Pancreas (tissue), 10 donors: ENCODE results near the gene DEF6. TPM values are rescaled to one million over a fixed set of nuclear protein-coding genes. Genes with fewer than 3 reads are reported as not detected.

Experiments used
- ATAC-seq, 4 donors: fragments of 200-7000 bp; cut with Tn5 transposase; one replicate each; pipeline versions ENCODE4 v1.8.0 to v1.9.1; 2020; ENCODE audit warnings: mild to moderate bottlenecking in 4 of 4, moderate library complexity in 4 of 4
- DNase-seq, 6 donors: peaks; one replicate each; pipeline ENCODE4 v3.0.0-alpha.2; 2020
- FAIRE-seq: peaks from 2 replicates; lab custom pipeline; 2012; peaks lifted over from hg19 to GRCh38; lab: Jason Lieb, UNC
- H3K27ac ChIP-seq, 4 donors: fragments of 200-600 bp; sonication (generic); 1 replicate in 3 of 4; 2 replicates in 1 of 4; pipeline versions ENCODE4 v1.5.0 to v1.8.0; 2020
- H3K27me3 ChIP-seq, 4 donors: fragments of 200-600 bp; one replicate each; pipeline ENCODE4 v1.8.0; 2021
- H3K36me3 ChIP-seq, 3 donors: fragments of 200-600 bp; sonication (generic) in 1 of 3; one replicate each; pipeline versions ENCODE4 v1.5.0 to v1.8.0; 2020 to 2021
- H3K4me1 ChIP-seq, 3 donors: fragments of 200-600 bp; one replicate each; pipeline ENCODE4 v1.8.0; 2021
- H3K4me3 ChIP-seq, 4 donors: fragments of 200-600 bp; sonication (generic) in 2 of 4; one replicate each; pipeline versions ENCODE4 v1.5.0 to v1.8.0; 2020 to 2021
- H3K9me3 ChIP-seq, 4 donors: fragments of 200-600 bp; one replicate each; pipeline ENCODE4 v1.8.0; 2021
- WGBS, 2 donors: extraction: QIAGEN DNeasy Blood & Tissue Kit; methylation state at CpG; one replicate each; pipeline ENCODE4 v1.1.7; 2013; 5-methylcytosine and 5-hydroxymethylcytosine counted together
- intact Hi-C, 3 donors: fragments of 100-400 bp; cut with DNase I; formaldehyde crosslinking; loops; one replicate each; pipeline versions ENCODE4 v1.11.1 to v1.14.2; 2022
- polyA plus RNA-seq, 2 donors: library from polyadenylated mRNA; stranded (reverse); fragments of 200-250 nt; gene quantifications; one replicate each; pipeline ENCODE4 v1.2.3, GENCODE V29; 2013
- total RNA-seq, 6 donors: library from RNA; stranded (reverse); fragmentation: NEBNext Ultra II Directional in 4 of 6; extraction: Animal tissue kit (Norgen Biotek cat#: 25700) in 4 of 6; gene quantifications; one replicate each; pipeline versions ENCODE4 v1.2.1 to v1.2.4, GENCODE V29; 2021 to 2023
- TF ChIP-seq, protein P1 (sequence below), 4 donors: fragments of 200-600 bp; sonication (generic) in 3 of 4; IDR thresholded peaks; one replicate each; pipeline versions ENCODE4 v1.5.0 to v1.8.0; 2021; ENCODE audit warnings: antibody characterized with exemption in 4 of 4
- donor health status: healthy with polysubstance abuse.
- donor health status: DM: no; HTN: no; CAD: no; lungs with moderate emphysema.
- donor health status: DM: no; HTN: no; CAD: no.
- donor health status: control.
- donor health status: control.
- donor health status: Bipolar disorder and iron deficiency.
- donor health status: DM: yes; HTN: yes; CAD: no.
- donor health status: DM: no; HTN: no; CAD: no.
- donor health status: DM: no; HTN: no; CAD: no.
- donor health status: DM: yes; HTN: yes; CAD: no.

Gene DEF6
- total and polyA plus RNA-seq, 8 donors = 9.4 to 40.6 (median 13.6) TPM

DNA sequence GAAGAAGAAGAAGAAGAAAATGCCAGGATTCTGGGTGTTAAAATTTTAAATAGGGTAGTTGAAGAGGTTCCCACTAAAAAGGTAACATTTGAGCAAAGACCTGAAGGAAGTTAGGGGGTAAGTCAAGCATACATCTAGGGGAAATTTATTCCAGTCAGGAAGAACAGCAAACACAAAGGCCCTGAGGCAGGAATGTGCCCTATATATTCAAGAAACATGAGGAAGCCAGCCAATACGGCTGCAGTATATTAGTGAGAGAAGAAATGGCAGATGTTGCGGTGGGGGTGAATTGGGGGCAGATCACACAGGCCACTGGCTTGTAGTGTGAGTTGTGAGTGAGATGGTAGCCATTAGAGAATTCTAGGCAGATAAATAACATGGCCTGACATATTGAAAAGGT lies 32.1 kb upstream of the DEF6 start:
- intact Hi-C loops = no loop called here
- no peaks in the 10 kb centered on the region for H3K36me3 ChIP-seq
- no peaks in the 10 kb centered on the region for H3K9me3 ChIP-seq
- no peak for DNase-seq
- peaks cover 0 to 4% (median 0%) of the 10 kb centered on the region in 3 donors for H3K4me1 ChIP-seq
- no peak overlapping the region for H3K27ac ChIP-seq
- WGBS, 2 donors = 93% methylated on average over 2 of the region's 2 CpGs
- H3K27me3 ChIP-seq = no peaks in the 10 kb centered on the region
- no peak overlapping the region for H3K4me3 ChIP-seq
- TF ChIP-seq, protein P1, sequence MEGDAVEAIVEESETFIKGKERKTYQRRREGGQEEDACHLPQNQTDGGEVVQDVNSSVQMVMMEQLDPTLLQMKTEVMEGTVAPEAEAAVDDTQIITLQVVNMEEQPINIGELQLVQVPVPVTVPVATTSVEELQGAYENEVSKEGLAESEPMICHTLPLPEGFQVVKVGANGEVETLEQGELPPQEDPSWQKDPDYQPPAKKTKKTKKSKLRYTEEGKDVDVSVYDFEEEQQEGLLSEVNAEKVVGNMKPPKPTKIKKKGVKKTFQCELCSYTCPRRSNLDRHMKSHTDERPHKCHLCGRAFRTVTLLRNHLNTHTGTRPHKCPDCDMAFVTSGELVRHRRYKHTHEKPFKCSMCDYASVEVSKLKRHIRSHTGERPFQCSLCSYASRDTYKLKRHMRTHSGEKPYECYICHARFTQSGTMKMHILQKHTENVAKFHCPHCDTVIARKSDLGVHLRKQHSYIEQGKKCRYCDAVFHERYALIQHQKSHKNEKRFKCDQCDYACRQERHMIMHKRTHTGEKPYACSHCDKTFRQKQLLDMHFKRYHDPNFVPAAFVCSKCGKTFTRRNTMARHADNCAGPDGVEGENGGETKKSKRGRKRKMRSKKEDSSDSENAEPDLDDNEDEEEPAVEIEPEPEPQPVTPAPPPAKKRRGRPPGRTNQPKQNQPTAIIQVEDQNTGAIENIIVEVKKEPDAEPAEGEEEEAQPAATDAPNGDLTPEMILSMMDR (IDR thresholded peaks at IDR 0.05) = no peak
- ATAC-seq = no peak
- FAIRE-seq = no peak

DNA sequence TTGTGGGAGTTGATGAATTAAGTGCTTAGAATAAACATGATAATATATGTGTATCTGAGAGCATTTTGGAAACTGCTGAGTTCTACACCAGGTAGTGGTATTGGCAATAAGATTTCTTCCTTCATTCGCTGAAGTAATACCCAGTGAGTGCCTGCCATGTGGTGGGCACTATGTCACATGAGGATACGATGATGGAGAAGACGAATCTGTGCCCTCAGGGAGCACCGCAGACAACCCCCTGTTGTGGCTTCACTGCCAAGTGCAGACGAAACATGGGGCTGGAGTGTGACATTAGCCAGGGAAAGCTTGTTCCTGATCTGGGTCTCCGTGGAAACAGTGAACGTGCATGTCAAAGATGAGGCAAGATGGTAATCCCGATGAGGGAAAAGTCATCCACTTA lies 30.2 kb upstream of the DEF6 start:
- FAIRE-seq (no peak), DNase-seq (no peak), ATAC-seq (no peak)
- H3K4me3 ChIP-seq = no peak overlapping the region
- 84 to 91% methylated on average over 8 of the region's 8 CpGs for WGBS, 2 donors
- no peaks in the 10 kb centered on the region for H3K9me3 ChIP-seq
- no peaks in the 10 kb centered on the region for H3K4me1 ChIP-seq
- H3K36me3 ChIP-seq = no peaks in the 10 kb centered on the region
- H3K27me3 ChIP-seq = no peaks in the 10 kb centered on the region
- TF ChIP-seq, protein P1 (IDR thresholded peaks at IDR 0.05) = no peak
- H3K27ac ChIP-seq = no peak overlapping the region
- intact Hi-C loops = no loop called here

DNA sequence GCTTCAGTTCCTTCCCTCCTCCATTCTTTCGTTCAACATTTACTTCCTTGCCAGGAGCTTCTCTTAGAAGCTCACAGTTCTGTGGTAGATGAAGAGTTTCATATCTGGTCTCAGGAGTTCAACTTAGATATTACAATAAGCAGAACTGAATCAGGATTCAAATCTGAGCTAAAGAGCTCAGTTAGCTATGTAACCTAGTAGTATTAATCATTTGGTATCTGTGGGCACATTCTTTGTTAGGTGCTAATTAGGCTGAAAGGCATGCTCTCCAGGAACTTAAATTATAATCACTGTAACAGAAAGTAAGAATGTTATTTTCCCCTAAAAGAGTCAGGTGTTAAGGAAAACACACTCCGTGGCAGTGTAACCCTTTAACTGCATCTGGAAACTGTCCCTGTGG lies 29.7 kb upstream of the DEF6 start:
- no peaks in the 10 kb centered on the region for H3K27me3 ChIP-seq
- DNase-seq (no peak), ATAC-seq (peak in 1 of 4 donors; percentile 29), FAIRE-seq (no peak)
- intact Hi-C loops = no loop called here
- H3K9me3 ChIP-seq = no peaks in the 10 kb centered on the region
- H3K36me3 ChIP-seq = no peaks in the 10 kb centered on the region
- TF ChIP-seq, protein P1 (IDR thresholded peaks at IDR 0.05) = no peak
- WGBS, 2 donors = 46 to 57% methylated on average over 2 of the region's 2 CpGs
- no peak overlapping the region for H3K4me3 ChIP-seq
- H3K27ac ChIP-seq = no peak overlapping the region
- H3K4me1 ChIP-seq = no peaks in the 10 kb centered on the region

DNA sequence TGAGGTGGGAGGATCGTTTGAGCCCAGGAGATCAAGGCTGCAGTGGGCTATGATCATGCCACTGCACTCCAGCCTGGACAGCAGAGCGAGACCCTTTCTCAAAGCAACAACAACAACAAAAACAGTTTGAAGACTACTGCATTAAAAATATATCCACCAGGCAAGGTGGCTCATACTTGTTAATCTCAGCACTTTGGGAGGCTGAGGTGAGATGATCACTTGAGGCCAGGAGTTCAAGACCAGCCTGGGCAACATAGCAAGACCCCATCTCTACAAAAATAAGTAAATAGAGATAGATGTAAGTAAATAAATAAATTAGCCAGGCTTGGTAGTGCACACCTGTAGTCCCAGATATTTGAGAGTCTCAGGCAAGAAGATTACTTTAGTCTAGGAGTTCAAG lies 25.6 kb upstream of the DEF6 start:
- no peak for DNase-seq
- Histone ChIP-seq H3K36me3 (no peaks in the 10 kb centered on the region), H3K27me3 (no peaks in the 10 kb centered on the region), H3K4me3 (no peak overlapping the region), H3K27ac (no peak overlapping the region), H3K4me1 (no peaks in the 10 kb centered on the region), H3K9me3 (no peaks in the 10 kb centered on the region)
- 97 to 98% methylated on average over 2 of the region's 2 CpGs for WGBS, 2 donors
- no peak for FAIRE-seq
- ATAC-seq = no peak
- intact Hi-C loops = no loop called here
- TF ChIP-seq, protein P1 (IDR thresholded peaks at IDR 0.05) = no peak

DNA sequence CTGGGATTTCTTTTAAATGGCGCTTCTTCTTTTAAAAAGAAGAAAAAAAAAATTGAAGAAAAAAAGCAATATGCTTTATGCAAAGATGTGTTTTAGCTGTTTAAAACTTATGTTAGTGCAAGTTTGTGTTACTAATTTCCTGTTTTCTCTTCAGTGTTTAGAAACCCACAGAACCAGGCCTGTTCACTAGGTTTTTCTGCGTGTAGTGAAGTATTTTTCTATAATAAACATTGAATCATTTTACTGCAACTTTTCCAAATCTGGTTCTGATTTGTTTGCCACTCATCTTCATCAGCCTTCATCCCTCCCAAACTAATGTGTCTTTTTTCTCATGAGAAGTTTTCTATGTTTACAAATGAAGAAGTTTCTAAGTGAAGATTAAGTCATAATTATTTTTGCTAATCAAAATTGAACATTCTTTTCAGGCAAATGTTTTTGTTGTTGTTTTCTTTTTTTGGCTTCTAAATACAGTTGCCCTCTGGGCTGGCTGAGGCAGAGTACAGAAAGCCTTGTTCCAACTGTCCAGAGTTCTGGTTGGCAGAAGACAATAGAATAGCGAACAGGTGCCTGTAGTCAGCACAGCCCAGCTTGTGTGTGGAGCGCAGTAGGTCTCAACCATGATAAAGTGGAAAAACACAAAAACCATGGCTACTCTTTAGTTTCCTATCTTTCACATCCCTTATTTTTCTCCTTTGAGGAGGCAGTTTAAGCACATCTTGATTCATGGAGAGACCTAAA lies 23.6 kb upstream of the DEF6 start:
- WGBS, 2 donors = 92 to 93% methylated on average over 4 of the region's 4 CpGs
- no peaks in the 10 kb centered on the region for H3K36me3 ChIP-seq
- no peak overlapping the region for H3K4me3 ChIP-seq
- ATAC-seq = no peak
- H3K27ac ChIP-seq = no peak overlapping the region
- H3K9me3 ChIP-seq = no peaks in the 10 kb centered on the region
- DNase-seq = no peak
- TF ChIP-seq, protein P1 (IDR thresholded peaks at IDR 0.05) = no peak
- H3K27me3 ChIP-seq = no peaks in the 10 kb centered on the region
- intact Hi-C loops = no loop called here
- FAIRE-seq = no peak
- no peaks in the 10 kb centered on the region for H3K4me1 ChIP-seq
